Right ventricle myocardium inferior (tissue), 1 donor: Measurements from ENCODE around the gene KRTAP5-1. TPM values are rescaled to one million over a fixed set of nuclear protein-coding genes. Genes with fewer than 3 reads are reported as not detected.

ENCODE experiments used
- total RNA-seq: library from RNA; stranded (reverse); fragmentation: NEBNext Ultra II Directional; extraction: Animal tissue kit (Norgen Biotek cat#: 25700); gene quantifications from one replicate; pipeline ENCODE4 v1.2.1, GENCODE V29; 2021
- donor health status: DM: no; HTN: yes; CAD: no; lungs with severe emphysema.

KRTAP5-1 gene
- total RNA-seq, 1 donor from 2014 or later, result not detected

Other genes starting within 250 kb of the KRTAP5-1 start
- 1.4 TPM for gene BRSK2, start 195.3 kb downstream of the KRTAP5-1 start, total RNA-seq
- gene MOB2, start 98.5 kb downstream of the KRTAP5-1 start, total RNA-seq, result 48.7 TPM
- 10.5 TPM for gene DUSP8, start 13.0 kb downstream of the KRTAP5-1 start, total RNA-seq
- gene KRTAP5-2, start 13.0 kb upstream of the KRTAP5-1 start, total RNA-seq, result not detected
- gene KRTAP5-3, start 23.2 kb upstream of the KRTAP5-1 start, total RNA-seq, result not detected
- not detected for gene KRTAP5-4, start 36.9 kb upstream of the KRTAP5-1 start, total RNA-seq
- not detected for gene KRTAP5-5, start 44.5 kb upstream of the KRTAP5-1 start, total RNA-seq
- not detected for gene KRTAP5-6, start 111.9 kb upstream of the KRTAP5-1 start, total RNA-seq
- 0.92 TPM for gene IFITM10, start 165.3 kb upstream of the KRTAP5-1 start, total RNA-seq
- gene CTSD, start 178.6 kb upstream of the KRTAP5-1 start, total RNA-seq, result 957 TPM
- not detected for gene SYT8, start 249.7 kb upstream of the KRTAP5-1 start, total RNA-seq